Trophoblast cell (in vitro differentiated cells and primary cell): ENCODE measurements around the gene EGR4.
"Not testable (repeated sequence)": the region's sequence is repeated elsewhere in the genome, so short reads cannot be mapped to it uniquely, and the experiment has no call there.

Experiments used
- DNase-seq, 2 donors: peaks; one replicate each; pipeline ENCODE4 v3.0.0-alpha.2; 2016
- H2AFZ ChIP-seq: 2 replicates; pipeline ENCODE4 v1.6.1; 2013; ENCODE audit warnings: low read length, moderate library complexity, mild to moderate bottlenecking; ENCODE audit not compliant: insufficient read depth, poor library complexity
- H2AK5ac ChIP-seq: 2 replicates; pipeline ENCODE4 v1.6.1; 2013; ENCODE audit warnings: mild to moderate bottlenecking, low read length
- H2BK120ac ChIP-seq: 2 replicates; pipeline ENCODE4 v1.6.1; 2013; ENCODE audit warnings: low read length, mild to moderate bottlenecking, moderate library complexity; ENCODE audit not compliant: insufficient read depth, poor library complexity
- H2BK12ac ChIP-seq: 2 replicates; pipeline ENCODE4 v1.6.1; 2013; ENCODE audit warnings: mild to moderate bottlenecking, low read length, moderate library complexity
- H2BK5ac ChIP-seq: 2 replicates; pipeline ENCODE4 v1.6.1; 2013; ENCODE audit warnings: low read length, low read depth, moderate library complexity, mild to moderate bottlenecking; ENCODE audit not compliant: poor library complexity
- H3K14ac ChIP-seq: 2 replicates; pipeline ENCODE4 v1.6.1; 2013; ENCODE audit warnings: mild to moderate bottlenecking, low read length
- H3K18ac ChIP-seq: 2 replicates; pipeline ENCODE4 v1.6.1; 2013; ENCODE audit warnings: mild to moderate bottlenecking, low read length
- H3K23ac ChIP-seq: 2 replicates; pipeline ENCODE4 v1.6.1; 2013; ENCODE audit warnings: low read length
- H3K27ac ChIP-seq: 2 replicates; pipeline ENCODE4 v1.5.1; 2013; ENCODE audit warnings: low read depth, mild to moderate bottlenecking, inconsistent platforms, low read length, moderate library complexity
- H3K27me3 ChIP-seq: 2 replicates; pipeline ENCODE4 v1.6.1; 2013; ENCODE audit warnings: inconsistent platforms, mild to moderate bottlenecking, low read length, moderate library complexity; ENCODE audit not compliant: insufficient read depth
- H3K36me3 ChIP-seq, 2 experiments: 1 replicate in 1 of 2; 2 replicates in 1 of 2; pipeline ENCODE4 v1.6.1; 2013; ENCODE audit warnings: low read length in 2 of 2, mild to moderate bottlenecking in 2 of 2, moderate library complexity in 1 of 2; ENCODE audit not compliant: insufficient read depth in 2 of 2, control insufficient read depth in 1 of 2
- H3K4ac ChIP-seq: 2 replicates; pipeline ENCODE4 v1.6.1; 2013; ENCODE audit warnings: low read depth, mild to moderate bottlenecking, low read length, moderate library complexity
- H3K4me1 ChIP-seq, 2 experiments: 1 replicate in 1 of 2; 2 replicates in 1 of 2; pipeline ENCODE4 v1.6.1; 2013; ENCODE audit warnings: low read length in 2 of 2, mild to moderate bottlenecking in 2 of 2, moderate library complexity in 1 of 2; ENCODE audit not compliant: insufficient read depth in 2 of 2, control insufficient read depth in 1 of 2
- H3K4me2 ChIP-seq: 2 replicates; pipeline ENCODE4 v1.6.1; 2013; ENCODE audit warnings: inconsistent platforms, mild to moderate bottlenecking, low read length, moderate library complexity
- H3K4me3 ChIP-seq: 2 replicates; pipeline ENCODE4 v1.5.1; 2013; ENCODE audit warnings: mild to moderate bottlenecking, low read depth, low read length, inconsistent platforms
- H3K79me1 ChIP-seq: one replicate; pipeline ENCODE4 v1.6.1; 2013; ENCODE audit warnings: low read length
- H3K79me2 ChIP-seq: 2 replicates; pipeline ENCODE4 v1.6.1; 2013; ENCODE audit warnings: low read length, mild to moderate bottlenecking; ENCODE audit not compliant: control insufficient read depth, insufficient read depth, poor library complexity
- H3K9ac ChIP-seq: 2 replicates; pipeline ENCODE4 v1.6.1; 2013; ENCODE audit warnings: mild to moderate bottlenecking, low read length
- H3K9me3 ChIP-seq: 2 replicates; pipeline ENCODE4 v1.6.1; 2013; ENCODE audit warnings: low read depth, mild to moderate bottlenecking, control low read depth, inconsistent platforms, low read length; ENCODE audit not compliant: insufficient read depth
- H4K12ac ChIP-seq: 2 replicates; pipeline ENCODE4 v1.6.1; 2013; ENCODE audit warnings: low read depth, mild to moderate bottlenecking, low read length, moderate library complexity
- H4K8ac ChIP-seq: 2 replicates; pipeline ENCODE4 v1.6.1; 2013; ENCODE audit warnings: low read depth, mild to moderate bottlenecking, low read length, moderate library complexity
- H4K91ac ChIP-seq: one replicate; pipeline ENCODE4 v1.6.1; 2013; ENCODE audit warnings: low read depth, mild to moderate bottlenecking, low read length, moderate library complexity
- WGBS: extraction: QIAGEN DNeasy Blood & Tissue Kit; methylation state at CpG from one replicate; pipeline ENCODE4 v1.1.7; 2013; ENCODE audit warnings: missing lambda C conversion rate; ENCODE audit not compliant: insufficient read length, insufficient coverage; ENCODE audit errors: extremely low coverage; 5-methylcytosine and 5-hydroxymethylcytosine counted together

Gene EGR4

GRCh38 chr2:73262691-73263429 lies 30.5 kb downstream of the EGR4 start:
- not testable (repeated sequence) for H3K4me2 ChIP-seq, H3K4me1 ChIP-seq, H3K79me2 ChIP-seq, H3K9me3 ChIP-seq, H4K12ac ChIP-seq, DNase-seq, H3K9ac ChIP-seq, H2AK5ac ChIP-seq, H3K4me3 ChIP-seq, H2BK120ac ChIP-seq, H4K91ac ChIP-seq, H3K27ac ChIP-seq, H2AFZ ChIP-seq, H3K79me1 ChIP-seq, H3K36me3 ChIP-seq, H4K8ac ChIP-seq, H2BK12ac ChIP-seq, H3K27me3 ChIP-seq, H2BK5ac ChIP-seq, H3K18ac ChIP-seq, H3K4ac ChIP-seq, H3K14ac ChIP-seq, H3K23ac ChIP-seq
- no CpG with 5 or more reads among the region's 18 CpGs for WGBS

GRCh38 chr2:73262108-73262651 lies 31.2 kb downstream of the EGR4 start:
- H4K8ac ChIP-seq, result no peak overlapping the region
- H3K9me3 ChIP-seq, result peaks cover 2% of the 10 kb centered on the region
- H2BK12ac ChIP-seq, result no peak overlapping the region
- no peak overlapping the region for H3K14ac ChIP-seq
- H3K23ac ChIP-seq, result no peak overlapping the region
- WGBS, result no CpG with 5 or more reads among the region's 4 CpGs
- no peak for DNase-seq
- H4K91ac ChIP-seq, result no peak overlapping the region
- no peaks in the 10 kb centered on the region for H3K79me2 ChIP-seq
- no peak overlapping the region for H2BK5ac ChIP-seq
- H3K18ac ChIP-seq, result no peak overlapping the region
- no peaks in the 10 kb centered on the region for H3K79me1 ChIP-seq
- H3K4me2 ChIP-seq, result no peak overlapping the region
- no peaks in the 10 kb centered on the region for H3K36me3 ChIP-seq
- no peak overlapping the region for H4K12ac ChIP-seq
- H3K4me1 ChIP-seq, result peaks cover 3 to 9% of the 10 kb centered on the region in 2 experiments
- no peak overlapping the region for H3K4me3 ChIP-seq
- no peak overlapping the region for H2BK120ac ChIP-seq
- H3K27me3 ChIP-seq, result no peaks in the 10 kb centered on the region
- no peak overlapping the region for H3K4ac ChIP-seq
- H2AK5ac ChIP-seq, result no peak overlapping the region
- H3K9ac ChIP-seq, result no peak overlapping the region
- H3K27ac ChIP-seq, result no peak overlapping the region
- H2AFZ ChIP-seq, result no peak overlapping the region

GRCh38 chr2:73260338-73260984 lies 32.9 kb downstream of the EGR4 start:
- Histone ChIP-seq H3K79me2 (no peaks in the 10 kb centered on the region), H4K12ac (no peak overlapping the region), H2AFZ (no peak overlapping the region), H3K18ac (no peak overlapping the region), H3K36me3 (no peaks in the 10 kb centered on the region), H4K91ac (no peak overlapping the region), H3K9me3 (peaks cover 2% of the 10 kb centered on the region), H3K79me1 (no peaks in the 10 kb centered on the region), H2BK12ac (no peak overlapping the region), H2BK5ac (no peak overlapping the region), H4K8ac (no peak overlapping the region), H2AK5ac (no peak overlapping the region), H3K23ac (no peak overlapping the region), H3K4me1 (no peaks in the 10 kb centered on the region), H3K9ac (no peak overlapping the region), H3K4me3 (no peak overlapping the region), H3K27ac (no peak overlapping the region), H2BK120ac (no peak overlapping the region), H3K27me3 (no peaks in the 10 kb centered on the region), H3K4me2 (no peak overlapping the region), H3K14ac (no peak overlapping the region), H3K4ac (no peak overlapping the region)
- WGBS, result no CpG with 5 or more reads among the region's 17 CpGs
- peak; percentile 46 to 67 for DNase-seq

DNA sequence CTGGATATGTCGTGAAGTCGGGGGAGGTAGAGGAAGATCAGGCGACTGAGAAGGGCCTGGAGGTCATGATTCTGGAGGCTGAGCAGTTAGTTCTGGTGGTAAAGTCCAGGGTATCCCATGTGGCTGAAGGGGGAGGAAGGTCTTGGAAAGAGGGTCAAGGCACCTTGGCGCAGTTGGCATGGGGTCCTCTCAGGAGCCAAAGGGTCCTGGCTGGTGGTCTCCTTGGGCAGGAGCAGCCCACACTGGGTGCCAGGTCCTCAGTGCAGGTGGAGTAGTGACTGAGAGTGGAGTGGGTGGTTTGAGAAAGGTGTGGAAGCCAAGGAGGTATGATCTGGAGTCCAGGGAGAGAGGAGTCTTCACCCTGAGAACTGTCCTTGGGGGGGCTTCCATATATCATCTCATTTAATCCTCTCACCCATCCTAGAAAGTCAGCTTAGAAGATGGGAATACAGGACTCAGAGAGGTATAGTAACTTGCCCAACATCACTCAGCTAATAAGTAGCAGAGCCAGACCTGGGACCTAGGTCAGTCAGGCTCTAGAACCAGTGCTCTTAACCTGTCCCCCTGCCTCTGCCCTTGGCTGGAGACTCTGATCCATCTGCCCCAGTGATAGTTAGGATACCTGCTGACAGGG lies 33.5 kb downstream of the EGR4 start:
- H3K4ac ChIP-seq, result no peak overlapping the region
- no peak overlapping the region for H2AFZ ChIP-seq
- H2AK5ac ChIP-seq, result no peak overlapping the region
- H3K23ac ChIP-seq, result no peak overlapping the region
- H3K27me3 ChIP-seq, result no peaks in the 10 kb centered on the region
- H4K91ac ChIP-seq, result no peak overlapping the region
- H3K4me3 ChIP-seq, result no peak overlapping the region
- H3K9me3 ChIP-seq, result peaks cover 2% of the 10 kb centered on the region
- H2BK5ac ChIP-seq, result no peak overlapping the region
- H3K36me3 ChIP-seq, result peaks cover 0 to 4% of the 10 kb centered on the region in 2 experiments
- no peak overlapping the region for H4K12ac ChIP-seq
- no peak for DNase-seq
- no CpG with 5 or more reads among the region's 4 CpGs for WGBS
- no peaks in the 10 kb centered on the region for H3K4me1 ChIP-seq
- no peak overlapping the region for H2BK120ac ChIP-seq
- H3K4me2 ChIP-seq, result no peak overlapping the region
- no peak overlapping the region for H3K18ac ChIP-seq
- H3K79me2 ChIP-seq, result no peaks in the 10 kb centered on the region
- H3K27ac ChIP-seq, result no peak overlapping the region
- no peaks in the 10 kb centered on the region for H3K79me1 ChIP-seq
- H3K9ac ChIP-seq, result no peak overlapping the region
- no peak overlapping the region for H4K8ac ChIP-seq
- H3K14ac ChIP-seq, result no peak overlapping the region
- no peak overlapping the region for H2BK12ac ChIP-seq
